Panc1 (cell line): ENCODE measurements around the gene ATG4D.

Experiments
- CTCF ChIP-seq: fragments of 450-650 bp; IDR thresholded peaks from 2 replicates; pipeline ENCODE4 v1.5.1; 2017; ENCODE audit warnings: mild to moderate bottlenecking
- POLR2AphosphoS5 ChIP-seq: IDR thresholded peaks from 2 replicates; pipeline ENCODE4 v1.6.1; 2012; ENCODE audit warnings: mild to moderate bottlenecking, low read depth, low read length, moderate library complexity
- TCF7L2 ChIP-seq: IDR thresholded peaks from 2 replicates; pipeline ENCODE4 v1.6.1; 2011; ENCODE audit warnings: mild to moderate bottlenecking, low read depth, low read length, inconsistent platforms
- TF ChIP-seq, protein P1 (sequence below), 2 experiments: IDR thresholded peaks; 2 replicates each; pipeline ENCODE4 v1.6.1; 2011 to 2012; ENCODE audit warnings: low read depth in 2 of 2, control low read depth in 1 of 2, low read length in 1 of 2, mild to moderate bottlenecking in 1 of 2, moderate library complexity in 1 of 2; ENCODE audit not compliant: insufficient read depth in 1 of 2

- TF ChIP-seq CTCF = no peak
- no peak for TF ChIP-seq TCF7L2
- TF ChIP-seq, protein P1, sequence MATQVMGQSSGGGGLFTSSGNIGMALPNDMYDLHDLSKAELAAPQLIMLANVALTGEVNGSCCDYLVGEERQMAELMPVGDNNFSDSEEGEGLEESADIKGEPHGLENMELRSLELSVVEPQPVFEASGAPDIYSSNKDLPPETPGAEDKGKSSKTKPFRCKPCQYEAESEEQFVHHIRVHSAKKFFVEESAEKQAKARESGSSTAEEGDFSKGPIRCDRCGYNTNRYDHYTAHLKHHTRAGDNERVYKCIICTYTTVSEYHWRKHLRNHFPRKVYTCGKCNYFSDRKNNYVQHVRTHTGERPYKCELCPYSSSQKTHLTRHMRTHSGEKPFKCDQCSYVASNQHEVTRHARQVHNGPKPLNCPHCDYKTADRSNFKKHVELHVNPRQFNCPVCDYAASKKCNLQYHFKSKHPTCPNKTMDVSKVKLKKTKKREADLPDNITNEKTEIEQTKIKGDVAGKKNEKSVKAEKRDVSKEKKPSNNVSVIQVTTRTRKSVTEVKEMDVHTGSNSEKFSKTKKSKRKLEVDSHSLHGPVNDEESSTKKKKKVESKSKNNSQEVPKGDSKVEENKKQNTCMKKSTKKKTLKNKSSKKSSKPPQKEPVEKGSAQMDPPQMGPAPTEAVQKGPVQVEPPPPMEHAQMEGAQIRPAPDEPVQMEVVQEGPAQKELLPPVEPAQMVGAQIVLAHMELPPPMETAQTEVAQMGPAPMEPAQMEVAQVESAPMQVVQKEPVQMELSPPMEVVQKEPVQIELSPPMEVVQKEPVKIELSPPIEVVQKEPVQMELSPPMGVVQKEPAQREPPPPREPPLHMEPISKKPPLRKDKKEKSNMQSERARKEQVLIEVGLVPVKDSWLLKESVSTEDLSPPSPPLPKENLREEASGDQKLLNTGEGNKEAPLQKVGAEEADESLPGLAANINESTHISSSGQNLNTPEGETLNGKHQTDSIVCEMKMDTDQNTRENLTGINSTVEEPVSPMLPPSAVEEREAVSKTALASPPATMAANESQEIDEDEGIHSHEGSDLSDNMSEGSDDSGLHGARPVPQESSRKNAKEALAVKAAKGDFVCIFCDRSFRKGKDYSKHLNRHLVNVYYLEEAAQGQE (IDR thresholded peaks at IDR 0.05; ENCODE audit: insufficient read depth in 1 of 2, low read depth in 2 of 2, low read length in 1 of 2) = no peak
- no peak for TF ChIP-seq POLR2AphosphoS5
Observed at GRCh38 chr19:10562609-10563008, 18.9 kb downstream of the ATG4D start.
